OCI-M1 (cell line): Measurements from ENCODE around the gene SMARCC2.

Source experiments
- DNase-seq: peaks from one replicate; lab custom pipeline; 2025; lab: John Stamatoyannopoulos, UW

SMARCC2 gene

DNA sequence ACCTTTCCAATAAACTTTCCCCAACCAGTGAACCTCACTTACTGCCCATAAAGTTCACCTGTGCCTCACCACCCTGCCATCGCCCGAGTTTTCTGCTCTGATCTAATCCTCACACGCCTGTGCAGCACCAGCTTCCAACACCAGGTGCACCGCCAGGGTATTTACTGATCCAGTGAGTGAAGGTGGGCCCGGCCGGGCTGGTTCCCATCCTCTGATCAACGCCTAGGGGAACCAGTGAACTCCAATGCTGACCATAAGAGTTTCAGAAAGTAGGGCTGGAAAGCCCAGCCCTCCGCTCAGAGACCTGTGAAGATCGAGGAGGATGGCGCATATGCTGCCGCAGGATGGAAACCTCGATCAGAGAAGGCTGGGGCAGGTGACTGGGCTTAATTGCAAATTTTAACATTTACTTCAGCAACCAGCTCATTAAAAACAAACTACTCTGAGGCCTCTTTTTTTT lies 37.6 kb downstream of the SMARCC2 start:
- peak; percentile 77 for DNase-seq

DNA sequence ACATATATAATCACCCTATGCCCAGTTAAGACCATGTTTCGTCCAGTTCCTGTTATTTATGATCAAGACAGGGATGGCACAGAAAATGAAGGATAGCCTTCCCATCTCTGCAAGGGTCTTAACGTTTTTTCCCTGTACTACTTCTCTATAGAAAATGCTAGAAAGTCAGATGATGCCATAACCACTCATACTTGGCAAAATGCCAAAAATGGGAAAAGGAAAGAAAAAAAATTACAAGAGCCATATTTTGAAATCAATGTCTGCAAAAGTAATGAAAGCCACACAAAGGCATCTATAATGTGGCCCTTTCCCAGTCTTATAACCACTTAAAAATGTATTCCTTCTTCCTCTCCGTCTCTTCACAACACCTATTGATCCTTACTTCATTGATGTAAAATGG lies 38.7 kb downstream of the SMARCC2 start:
- DNase-seq: peak; percentile 77

DNA sequence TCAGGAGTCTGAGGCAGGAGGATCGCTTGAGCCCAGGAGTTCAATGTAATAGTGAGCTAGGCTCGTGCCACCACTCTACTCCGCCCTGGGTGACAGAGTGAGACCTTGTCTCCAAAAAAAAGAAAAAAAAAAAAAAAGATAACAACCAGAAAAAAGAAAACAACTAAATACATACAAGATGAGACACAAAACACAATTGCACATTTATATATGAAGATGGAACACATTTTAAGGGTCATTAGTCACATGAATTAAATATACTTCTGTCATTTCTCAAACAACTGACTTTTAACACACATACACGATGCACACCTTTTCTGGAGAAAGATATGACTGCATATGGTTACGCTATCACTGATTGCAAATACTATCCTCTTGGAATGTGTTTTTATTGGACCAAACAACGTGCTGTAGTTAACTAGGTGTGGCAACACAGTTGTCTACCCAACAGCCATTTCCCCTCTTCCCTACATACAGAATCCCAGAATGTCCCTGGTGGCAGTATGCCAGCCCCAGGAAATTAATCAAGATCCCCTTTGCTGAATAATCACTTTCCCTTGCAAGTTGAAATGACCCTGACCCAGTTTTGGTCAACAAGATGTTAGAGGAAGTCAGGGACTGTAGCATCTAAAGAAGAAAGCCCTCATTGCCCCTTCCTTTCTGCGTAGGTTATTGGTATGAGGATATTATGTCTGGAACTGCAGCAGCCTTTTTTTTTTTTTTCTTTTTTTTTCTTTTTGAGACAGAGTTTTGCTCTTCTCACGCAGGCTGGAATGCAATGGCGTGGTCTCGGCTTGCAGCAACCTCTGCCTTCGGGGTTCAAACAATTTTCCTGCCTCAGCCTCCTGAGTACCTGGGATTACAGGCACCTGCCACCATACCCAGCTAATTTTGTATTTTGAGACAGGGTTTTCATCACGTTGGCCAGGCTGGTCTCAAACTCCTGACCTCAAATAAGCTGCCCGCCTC lies 42.5 kb downstream of the SMARCC2 start:
- DNase-seq: peak; percentile 38

DNA sequence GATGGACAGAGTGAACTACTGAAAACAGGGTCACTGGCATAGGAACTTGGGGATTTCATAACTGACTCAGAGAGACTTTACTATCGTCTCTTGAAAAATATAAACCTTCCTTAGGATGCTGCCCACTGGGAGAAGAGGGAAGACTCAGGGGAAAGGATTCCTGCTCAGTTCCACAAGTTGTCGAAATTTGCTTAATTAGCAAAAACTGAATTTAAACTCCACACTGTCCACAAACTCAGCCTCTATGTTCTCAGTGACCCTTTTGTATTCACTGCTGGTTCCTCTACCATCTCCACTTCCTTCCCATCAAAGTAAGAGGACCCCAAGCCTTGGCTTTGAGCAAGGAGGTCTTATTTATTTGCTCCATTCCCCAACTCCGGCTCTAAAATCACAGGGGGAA lies 44.1 kb downstream of the SMARCC2 start:
- DNase-seq: no peak

DNA sequence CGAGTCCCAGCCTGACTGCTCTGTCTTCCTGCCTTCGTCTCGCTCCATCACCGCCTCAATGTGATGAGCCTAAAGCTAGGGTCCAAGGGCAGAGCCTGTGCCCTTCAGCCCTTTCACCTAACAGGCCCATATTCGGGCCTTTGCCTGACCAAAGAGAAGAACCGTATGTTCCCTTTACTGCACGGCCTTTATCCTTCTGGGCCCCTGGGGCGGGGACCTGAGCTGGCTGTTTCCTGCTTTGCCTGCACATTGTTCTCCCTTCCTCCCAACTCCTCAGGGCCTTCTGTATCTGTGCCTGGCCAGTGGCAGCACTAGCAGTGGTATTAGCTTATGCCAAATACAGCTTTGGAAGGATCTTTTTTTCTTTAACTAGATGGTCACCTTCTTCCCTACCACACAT lies 45.4 kb downstream of the SMARCC2 start:
- DNase-seq: no peak

DNA sequence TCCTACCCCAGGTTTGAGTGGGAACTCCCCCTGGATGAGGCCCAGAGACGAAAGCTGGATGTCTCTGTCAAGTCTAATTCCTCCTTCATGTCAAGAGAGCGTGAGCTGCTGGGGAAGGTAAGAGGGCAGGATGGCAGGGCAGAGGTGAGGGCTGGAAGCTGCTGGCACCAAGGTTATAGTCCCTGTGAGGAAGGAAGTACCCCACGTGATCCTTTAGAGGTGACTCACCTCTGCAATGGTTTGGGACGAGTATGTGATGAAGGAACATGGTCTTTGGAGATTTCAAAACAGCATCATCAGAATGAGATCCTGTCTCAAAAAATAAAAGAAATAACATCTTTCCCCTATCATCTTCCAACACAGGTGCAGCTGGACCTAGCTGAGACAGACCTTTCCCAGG lies 46.1 kb downstream of the SMARCC2 start:
- DNase-seq: no peak

DNA sequence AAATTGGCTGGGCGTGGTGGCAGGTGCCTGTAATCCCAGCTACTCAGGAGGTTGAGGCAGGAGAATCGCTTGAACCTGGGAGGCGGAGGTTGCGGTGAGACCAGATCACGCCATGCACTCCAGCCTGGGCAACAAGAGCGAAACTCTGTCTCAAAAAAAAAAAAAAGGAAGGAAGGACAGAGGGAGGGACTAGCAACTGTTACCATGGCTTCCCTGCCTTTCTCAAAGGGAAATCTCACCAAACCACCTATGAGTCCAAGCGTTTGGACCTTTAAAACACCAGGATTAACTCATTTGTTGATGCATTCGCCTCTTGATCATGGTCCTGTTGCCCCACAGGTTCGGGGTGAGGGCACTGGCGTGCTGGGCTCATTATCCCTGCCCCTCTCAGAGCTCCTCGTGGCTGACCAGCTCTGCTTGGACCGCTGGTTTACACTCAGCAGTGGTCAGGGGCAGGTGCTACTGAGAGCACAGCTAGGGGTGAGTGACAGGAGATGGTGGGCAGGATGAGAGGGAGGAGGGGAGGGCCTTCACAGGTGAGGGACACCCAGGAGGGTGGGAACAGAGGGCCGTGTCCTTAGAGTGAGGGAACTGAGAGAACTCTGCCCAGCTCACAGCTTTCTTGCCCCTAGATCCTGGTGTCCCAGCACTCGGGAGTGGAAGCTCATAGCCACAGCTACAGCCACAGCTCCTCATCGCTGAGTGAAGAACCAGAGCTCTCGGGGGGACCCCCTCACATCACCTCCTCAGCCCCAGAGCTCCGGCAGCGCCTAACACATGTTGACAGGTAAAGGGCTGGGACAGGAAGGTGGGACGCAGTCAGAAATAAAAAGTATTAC lies 47.1 kb downstream of the SMARCC2 start:
- DNase-seq: no peak

DNA sequence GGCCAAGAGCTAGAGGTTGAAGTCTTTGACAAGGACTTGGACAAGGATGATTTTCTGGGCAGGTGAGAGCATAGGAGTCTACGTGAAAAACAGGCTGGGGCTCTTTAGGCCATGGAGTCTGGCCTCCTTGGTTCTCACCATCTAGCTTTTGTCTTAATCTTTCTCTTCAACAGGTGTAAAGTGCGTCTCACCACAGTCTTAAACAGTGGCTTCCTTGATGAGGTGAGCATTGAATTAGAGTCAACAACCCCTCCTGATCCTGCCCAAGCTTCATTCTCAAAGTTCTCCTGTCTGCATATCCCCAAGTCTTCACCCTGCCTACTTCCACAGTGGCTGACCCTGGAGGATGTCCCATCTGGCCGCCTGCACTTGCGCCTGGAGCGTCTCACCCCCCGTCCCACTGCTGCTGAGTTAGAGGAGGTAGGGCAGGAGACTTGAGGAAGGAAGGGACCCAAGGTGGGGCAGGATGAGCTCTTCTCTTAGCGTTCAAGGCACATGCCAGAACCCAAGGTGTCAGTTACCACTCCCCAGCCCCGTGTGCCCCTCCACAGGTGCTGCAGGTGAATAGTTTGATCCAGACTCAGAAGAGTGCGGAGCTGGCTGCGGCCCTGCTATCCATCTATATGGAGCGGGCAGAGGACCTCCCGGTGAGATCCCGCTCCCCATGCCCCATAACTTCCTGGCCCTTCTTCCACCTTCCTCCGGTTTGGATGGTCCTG lies 51.3 kb downstream of the SMARCC2 start:
- DNase-seq: no peak

DNA sequence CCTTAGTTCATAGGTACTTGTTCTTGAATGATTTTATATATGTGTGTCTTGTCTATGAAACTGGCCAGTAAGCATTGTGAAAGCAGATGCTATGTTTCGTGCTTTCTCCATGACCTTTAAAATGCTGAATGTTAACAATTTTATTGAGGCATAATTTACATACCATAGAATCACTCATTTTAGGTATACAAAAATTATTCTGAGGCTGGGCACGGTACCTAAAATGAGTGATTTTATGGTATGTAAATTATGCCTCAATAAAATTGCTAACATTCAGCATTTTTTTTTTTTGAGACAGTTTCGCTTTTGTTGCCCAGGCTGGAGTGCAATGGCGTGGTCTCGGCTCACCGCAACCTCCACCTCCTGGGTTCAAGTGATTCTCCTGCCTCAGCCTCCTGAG lies 54.4 kb downstream of the SMARCC2 start:
- no peak for DNase-seq

DNA sequence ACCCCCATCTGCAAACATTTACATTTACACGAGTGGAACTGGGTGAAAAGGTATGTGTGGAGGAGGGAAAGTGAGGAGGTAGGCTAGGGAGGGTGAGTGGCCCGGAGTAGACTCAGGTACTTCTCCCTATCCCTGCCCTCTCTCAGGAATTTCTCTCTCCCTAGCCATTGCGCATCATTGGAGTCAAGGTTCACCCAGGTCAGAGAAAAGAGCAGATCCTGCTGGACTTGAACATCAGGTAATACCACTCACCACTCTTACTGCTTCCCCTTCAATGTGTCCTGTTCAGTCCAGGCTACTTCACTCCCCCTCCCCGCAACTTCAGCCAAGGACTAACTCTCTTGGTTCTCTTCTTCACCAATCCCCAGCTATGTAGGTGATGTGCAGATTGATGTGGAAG lies 58.4 kb downstream of the SMARCC2 start:
- DNase-seq: no peak

DNA sequence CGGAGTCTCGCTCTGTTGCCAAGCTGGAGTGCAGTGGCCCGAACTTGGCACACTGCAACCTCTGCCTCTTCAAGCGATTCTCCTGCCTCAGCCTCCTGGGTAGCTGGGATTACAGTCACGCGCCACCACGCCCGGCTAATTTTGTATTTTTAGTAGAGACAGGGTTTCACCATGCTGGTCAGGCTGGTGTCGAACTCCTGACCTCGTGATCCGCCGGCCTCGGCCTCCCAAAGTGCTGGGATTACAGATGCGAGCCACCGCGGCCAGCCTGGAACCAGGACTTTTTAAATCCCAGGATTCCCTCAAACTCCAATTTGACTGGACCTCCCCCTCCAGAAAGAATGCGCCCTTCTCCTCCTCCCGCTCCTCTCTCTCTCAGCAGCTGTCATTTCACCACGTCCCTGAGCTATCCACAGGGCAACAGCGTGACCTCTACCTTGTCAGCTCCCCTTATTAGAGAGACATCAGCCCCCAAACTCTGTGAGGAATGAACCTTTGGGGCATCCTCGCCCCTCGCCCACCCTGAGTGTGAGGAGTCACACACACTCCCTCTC lies 59.3 kb downstream of the SMARCC2 start:
- DNase-seq: no peak

DNA sequence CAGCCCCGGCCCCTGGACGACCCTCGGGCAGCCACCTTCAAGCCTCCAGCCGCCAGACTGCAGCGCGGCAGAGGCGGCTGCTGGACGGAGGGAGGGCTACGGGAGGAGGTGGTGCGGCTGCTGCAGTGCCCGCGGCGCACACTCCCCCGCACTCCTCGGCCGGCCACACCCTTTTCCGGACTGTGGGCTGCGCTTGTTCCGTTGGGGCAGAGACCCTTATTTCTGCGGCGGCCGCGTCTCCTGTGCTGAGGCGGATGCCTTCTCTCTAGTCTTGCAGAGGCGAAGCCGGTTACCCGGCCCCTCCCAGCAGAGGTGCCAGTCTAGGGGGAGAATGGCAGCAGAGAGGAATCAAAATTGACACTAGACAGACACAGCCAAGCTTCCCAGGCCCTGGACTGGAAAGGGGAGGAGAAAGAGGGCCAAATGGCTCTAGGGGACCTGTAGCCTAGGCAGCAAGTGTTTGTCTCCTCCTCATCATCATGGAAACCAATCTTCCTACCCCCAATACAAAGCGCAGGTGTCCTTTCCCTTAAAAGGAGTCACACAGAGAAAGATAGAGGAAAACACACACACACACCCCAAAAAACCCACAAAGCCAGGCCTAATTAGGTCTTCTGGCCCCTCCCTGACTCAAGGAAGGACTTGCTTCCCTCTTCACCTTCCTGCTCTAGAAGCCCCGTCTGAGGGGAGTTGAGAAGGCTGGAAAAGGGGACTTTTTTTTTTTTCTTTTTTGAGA lies 59.9 kb downstream of the SMARCC2 start:
- DNase-seq: peak; percentile 87

DNA sequence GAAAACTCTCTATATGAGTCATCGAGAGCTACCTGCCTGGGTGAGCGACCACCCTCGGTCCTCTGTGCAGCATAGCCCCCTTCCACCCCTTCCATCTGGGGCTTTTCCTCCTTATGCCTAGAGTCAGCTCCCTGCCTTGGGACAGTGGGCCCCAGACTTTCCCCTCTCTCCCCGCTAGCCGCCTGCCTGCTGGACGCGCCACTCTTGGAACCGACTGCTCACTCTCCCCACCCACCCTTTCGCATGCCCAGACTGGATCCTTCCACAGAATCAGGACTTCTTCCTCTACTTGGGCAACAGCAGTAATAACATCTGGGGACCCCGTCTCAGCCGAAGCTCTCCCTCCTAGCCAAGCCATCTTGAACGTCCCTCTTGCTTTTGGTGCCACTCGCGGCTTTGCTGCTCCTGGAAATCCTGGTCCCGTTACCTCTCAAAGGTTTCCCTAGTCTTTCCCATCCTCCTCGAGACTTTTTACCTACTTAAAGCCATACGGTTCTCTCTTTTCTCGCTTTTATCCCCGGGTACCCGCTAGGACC lies 60.5 kb downstream of the SMARCC2 start:
- peak; percentile 58 for DNase-seq

DNA sequence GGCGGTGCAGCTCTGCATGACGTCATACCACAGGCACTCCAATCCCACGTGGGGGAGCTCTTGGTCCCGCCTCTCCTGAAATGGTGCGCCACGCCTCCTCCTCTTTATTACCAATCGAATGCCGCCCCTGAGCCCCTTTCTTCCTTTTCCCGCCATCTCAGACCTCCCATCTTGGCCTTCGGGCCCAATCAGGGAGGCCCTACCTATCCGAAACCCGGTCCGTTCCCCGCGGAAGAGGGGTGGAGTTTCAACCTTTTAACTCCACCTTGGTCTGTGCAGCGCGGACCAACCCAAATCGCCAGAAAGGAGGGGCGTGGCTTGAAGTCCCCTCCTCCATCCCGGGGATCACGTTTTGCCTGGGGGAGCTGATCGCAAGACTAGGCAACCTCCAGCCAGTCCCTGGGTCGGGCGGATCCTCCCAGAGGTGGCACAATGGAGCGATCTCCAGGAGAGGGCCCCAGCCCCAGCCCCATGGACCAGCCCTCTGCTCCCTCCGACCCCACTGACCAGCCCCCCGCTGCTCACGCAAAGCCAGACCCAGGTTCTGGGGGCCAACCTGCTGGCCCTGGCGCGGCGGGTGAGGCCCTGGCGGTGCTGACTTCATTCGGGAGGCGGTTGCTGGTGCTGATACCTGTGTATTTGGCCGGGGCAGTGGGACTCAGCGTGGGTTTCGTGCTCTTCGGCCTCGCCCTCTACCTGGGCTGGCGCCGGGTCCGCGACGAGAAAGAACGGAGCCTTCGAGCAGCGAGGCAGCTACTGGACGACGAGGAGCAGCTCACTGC lies 61.2 kb downstream of the SMARCC2 start, which contains the start of gene ESYT1:
ESYT1 (plus strand) TSS at position 380 of the 782 bp plus-strand sequence; CDS start at position 433, 53 bp downstream.
- DNase-seq: peak; percentile 100

DNA sequence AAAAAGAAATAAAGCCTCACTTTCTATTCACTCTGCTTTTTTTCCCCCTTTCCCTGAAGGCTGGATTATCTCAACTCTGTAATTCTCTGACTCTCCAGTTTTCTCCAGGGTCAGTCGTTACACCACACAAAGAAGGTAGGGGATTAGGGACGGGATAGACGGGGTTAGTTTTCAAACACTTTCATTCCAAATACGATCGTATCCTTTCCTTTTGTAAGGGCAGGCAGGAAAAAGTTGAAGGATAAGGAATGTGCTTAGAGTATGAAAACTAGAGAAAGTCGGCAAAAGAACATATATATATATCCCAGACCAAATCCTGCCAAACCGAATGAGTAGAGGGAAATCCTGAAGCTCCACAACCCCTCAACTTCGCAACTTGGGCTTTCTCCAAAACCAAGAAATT lies 61.8 kb downstream of the SMARCC2 start:
- no peak for DNase-seq

DNA sequence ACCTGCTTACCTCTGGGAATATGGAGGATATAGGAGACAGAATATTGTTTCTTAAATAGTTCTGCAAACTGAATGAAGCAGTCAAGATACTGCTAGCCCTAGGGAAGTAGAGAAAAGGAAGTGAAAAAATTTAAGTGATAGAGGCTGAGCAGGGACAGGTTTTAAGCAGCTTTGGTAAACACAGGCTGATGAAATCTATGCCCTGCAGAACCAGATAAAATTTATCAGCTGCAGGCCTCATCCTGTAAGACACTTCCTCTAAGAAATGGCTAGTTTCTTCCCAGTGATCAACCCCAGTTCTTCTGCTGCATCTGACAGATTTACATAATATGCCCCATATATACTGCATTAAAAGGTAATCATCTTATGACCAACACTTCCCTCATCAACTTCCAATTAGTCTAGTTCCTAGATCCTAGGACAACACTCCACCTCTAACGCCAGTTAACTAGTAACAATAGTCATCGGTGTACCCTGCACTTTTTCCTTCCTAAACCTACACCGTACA lies 62.5 kb downstream of the SMARCC2 start:
- DNase-seq: peak; percentile 93

DNA sequence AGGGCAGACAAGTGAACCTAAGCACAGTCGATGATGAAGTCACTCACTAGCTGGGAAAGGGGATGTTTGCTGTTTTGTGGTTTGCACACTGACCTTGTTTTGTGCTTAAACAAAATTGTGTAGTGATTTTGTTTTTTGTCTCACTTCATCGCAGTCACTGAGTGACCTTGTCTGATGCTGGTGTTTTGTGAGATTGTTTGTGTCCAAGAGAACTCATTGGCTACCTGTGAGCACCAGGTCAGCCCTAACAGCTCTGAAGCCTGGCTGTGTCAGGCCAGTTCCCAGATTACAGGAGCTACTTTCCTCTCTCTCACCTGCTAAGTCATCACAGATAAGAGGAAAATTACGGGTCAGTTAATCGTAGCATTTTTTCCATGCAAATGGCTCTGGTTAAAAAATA lies 65.2 kb downstream of the SMARCC2 start:
- DNase-seq: peak; percentile 26

DNA sequence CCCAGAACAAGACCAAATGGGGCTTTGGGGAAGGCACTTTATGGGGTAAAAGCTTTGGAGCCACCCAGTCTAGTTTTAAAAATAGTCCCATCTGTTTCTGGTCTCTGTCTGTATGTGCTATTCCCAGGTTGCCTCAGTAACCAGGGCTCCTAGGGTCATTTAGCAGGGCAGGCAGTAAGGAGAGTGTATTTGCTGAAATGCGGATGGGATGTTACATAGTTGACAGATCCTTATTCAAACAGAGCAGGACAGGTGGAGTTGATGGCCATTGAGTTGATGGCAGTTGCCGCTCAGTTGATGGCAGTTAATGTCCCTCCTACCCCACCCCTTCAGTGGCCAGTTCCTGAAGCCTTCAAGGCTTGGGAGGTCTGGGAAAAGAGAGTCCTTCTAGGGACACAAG lies 66.6 kb downstream of the SMARCC2 start:
- no peak for DNase-seq

DNA sequence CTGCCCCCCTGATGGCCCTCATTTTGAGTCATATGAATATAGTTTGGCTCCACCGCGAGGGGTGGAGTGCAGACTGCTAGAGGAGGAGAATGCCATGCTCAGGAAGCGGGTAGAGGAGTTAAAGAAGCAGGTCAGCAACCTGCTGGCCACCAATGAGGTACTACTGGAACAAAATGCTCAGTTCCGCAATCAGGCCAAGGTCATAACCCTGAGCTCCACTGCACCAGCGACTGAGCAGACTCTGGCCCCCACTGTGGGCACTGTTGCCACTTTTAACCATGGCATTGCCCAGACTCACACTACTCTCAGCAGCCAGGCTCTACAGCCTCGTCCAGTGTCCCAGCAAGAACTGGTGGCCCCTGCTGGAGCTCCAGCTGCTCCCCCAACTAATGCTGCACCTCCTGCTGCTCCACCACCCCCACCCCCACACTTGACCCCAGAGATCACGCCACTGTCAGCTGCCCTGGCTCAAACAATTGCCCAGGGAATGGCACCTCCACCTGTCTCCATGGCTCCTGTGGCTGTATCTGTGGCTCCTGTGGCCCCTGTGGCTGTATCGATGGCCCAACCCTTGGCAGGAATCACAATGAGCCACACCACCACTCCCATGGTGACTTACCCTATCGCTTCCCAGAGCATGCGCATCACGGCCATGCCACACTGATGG lies 67.9 kb downstream of the SMARCC2 start:
- no peak for DNase-seq
